ENCODE data around the gene RFX4.

RFX4 gene

GRCh38 chr12:106736051-106736957 lies 153.5 kb downstream of the RFX4 start:
- FAIRE-seq, result no peak

- FAIRE-seq, result no peak
Measured at GRCh38 chr12:106739318-106739717, 156.5 kb downstream of the RFX4 start.

- FAIRE-seq, result no peak
Measured at GRCh38 chr12:106739815-106740530, 157.2 kb downstream of the RFX4 start.

- no peak for FAIRE-seq
Measured at GRCh38 chr12:106740818-106741217, 158.0 kb downstream of the RFX4 start.

- no peak for FAIRE-seq
Measured at GRCh38 chr12:106741247-106741646, 158.4 kb downstream of the RFX4 start.

- no peak for FAIRE-seq
Measured at GRCh38 chr12:106743270-106743988, 160.6 kb downstream of the RFX4 start.

GRCh38 chr12:106744600-106744999 lies 161.8 kb downstream of the RFX4 start:
- no peak for FAIRE-seq

- no peak for FAIRE-seq
Measured at GRCh38 chr12:106745181-106745745, 162.5 kb downstream of the RFX4 start.

GRCh38 chr12:106747973-106748436 lies 165.2 kb downstream of the RFX4 start:
- no peak for FAIRE-seq

GRCh38 chr12:106750524-106750923 lies 167.7 kb downstream of the RFX4 start:
- no peak for FAIRE-seq

- no peak for FAIRE-seq
Measured at GRCh38 chr12:106753526-106753925, 170.7 kb downstream of the RFX4 start.

- FAIRE-seq, result no peak
Measured at GRCh38 chr12:106754331-106754730, 171.5 kb downstream of the RFX4 start.

- no peak for FAIRE-seq
Measured at GRCh38 chr12:106757623-106758348, 175.0 kb downstream of the RFX4 start.

- FAIRE-seq, result no peak
Measured at GRCh38 chr12:106758349-106759110, 175.7 kb downstream of the RFX4 start.

GRCh38 chr12:106759526-106760183 lies 176.9 kb downstream of the RFX4 start:
- FAIRE-seq, result no peak

- no peak for FAIRE-seq
Measured at GRCh38 chr12:106760184-106760531, 177.4 kb downstream of the RFX4 start.

GRCh38 chr12:106764220-106764619 lies 181.4 kb downstream of the RFX4 start:
- FAIRE-seq, result no peak

GRCh38 chr12:106764738-106765137 lies 181.9 kb downstream of the RFX4 start:
- FAIRE-seq, result no peak

GRCh38 chr12:106766393-106766826 lies 183.6 kb downstream of the RFX4 start:
- no peak for FAIRE-seq

GRCh38 chr12:106767206-106767605 lies 184.4 kb downstream of the RFX4 start:
- FAIRE-seq, result no peak
